K562 (cell line): ENCODE data around the gene NIFK. TPM values are rescaled to one million over a fixed set of nuclear protein-coding genes. Genes with fewer than 3 reads are reported as not detected.
A peak's percentile ranks its signal among the peaks of the same experiment; 100 is the strongest.

Source experiments
- ATAC-seq: fragments of 200-7000 bp; cut with Tn5 transposase; 3 replicates; pipeline ENCODE4 v1.9.1; 2020; ENCODE audit warnings: moderate library complexity
- BruUV-seq: library from RNA; stranded (reverse); fragments of 400-500 nt; replicated peaks from 2 replicates; lab custom pipeline; 2021; lab: Mats Ljungman, UMichigan
- CTCF ChIA-PET: fragments of 300-600 bp; formaldehyde crosslinking; extraction: SDS; loops from one replicate; lab custom pipeline; 2021; ENCODE audit warnings: low intra/inter-chr PET ratio; lab: Yijun Ruan, JAX
- POLR2A ChIA-PET: fragments of 300-600, 350-650 bp; sonication (Branson Sonifier 250); formaldehyde crosslinking; extraction: SDS; loops from one replicate; lab custom pipeline; 2021; ENCODE audit warnings: antibody characterized with exemption, inconsistent platforms; lab: Yijun Ruan, JAX
- DNase-seq, 4 experiments: peaks; one replicate each; pipeline versions ENCODE4 v3.0.0 to v3.0.0-alpha.2; 2011 to 2018; ENCODE audit warnings: low spot score in 3 of 4, mixed read lengths in 3 of 4; ENCODE audit errors: extremely low read depth in 1 of 4
- FAIRE-seq: peaks from 2 replicates; lab custom pipeline; 2011; peaks lifted over from hg19 to GRCh38; lab: Jason Lieb, UNC
- H2AFZ ChIP-seq: 2 replicates; pipeline ENCODE4 v1.6.0; 2011; ENCODE audit warnings: low read depth, low read length, control low read depth, inconsistent platforms
- H3K27ac ChIP-seq: fragments of 200-600 bp; 3 replicates; pipeline ENCODE4 v1.8.0; 2011; ENCODE audit warnings: low read depth, mild to moderate bottlenecking, control low read depth, inconsistent platforms, low read length, moderate library complexity, mixed read lengths; ENCODE audit errors: extremely low read depth
- H3K27me3 ChIP-seq, 2 experiments: fragments of 300-600 bp in 1 of 2; 2 replicates in 1 of 2; 3 replicates in 1 of 2; pipeline versions ENCODE4 v1.6.0 to v1.8.0; 2011; ENCODE audit warnings: inconsistent platforms in 2 of 2, low read length in 2 of 2, mild to moderate bottlenecking in 1 of 2, mixed read lengths in 1 of 2, moderate library complexity in 1 of 2; ENCODE audit not compliant: control insufficient read depth in 2 of 2, insufficient read depth in 2 of 2
- H3K36me3 ChIP-seq: fragments of 300-600 bp; 3 replicates; pipeline ENCODE4 v1.8.0; 2011; ENCODE audit warnings: mild to moderate bottlenecking, low read length, inconsistent platforms; ENCODE audit not compliant: control insufficient read depth, insufficient read depth
- H3K4me1 ChIP-seq, 2 experiments: fragments of 200-600 bp in 1 of 2; replicated peaks in 1 of 2; 2 replicates in 1 of 2; 3 replicates in 1 of 2; pipeline versions ENCODE4 v1.5.1 to v1.8.0; 2011; ENCODE audit warnings: inconsistent platforms in 2 of 2, low read length in 2 of 2, mild to moderate bottlenecking in 1 of 2, mixed read lengths in 1 of 2, moderate library complexity in 1 of 2; ENCODE audit not compliant: control insufficient read depth in 2 of 2, insufficient read depth in 2 of 2
- H3K4me2 ChIP-seq: 2 replicates; pipeline ENCODE4 v1.6.1; 2011; ENCODE audit warnings: low read length, control low read depth, inconsistent platforms, mixed read lengths; ENCODE audit not compliant: insufficient read depth
- H3K4me3 ChIP-seq: fragments of 200-600 bp; sonication (generic), shearing (Covaris generic); 2 replicates; pipeline ENCODE4 v1.5.1; 2016; ENCODE audit warnings: control low read depth, inconsistent platforms
- H3K79me2 ChIP-seq: fragments of 200-600 bp; 3 replicates; pipeline ENCODE4 v1.8.0; 2011; ENCODE audit warnings: low read length, inconsistent platforms; ENCODE audit not compliant: control insufficient read depth, insufficient read depth
- H3K9ac ChIP-seq, 2 experiments: 2 replicates each; pipeline versions ENCODE4 v1.6.0 to v1.6.1; 2011; ENCODE audit warnings: low read depth in 2 of 2, low read length in 2 of 2, control low read depth in 1 of 2, inconsistent platforms in 1 of 2, mild to moderate bottlenecking in 1 of 2, mixed read lengths in 1 of 2; ENCODE audit not compliant: insufficient read depth in 1 of 2
- H3K9me1 ChIP-seq: one replicate; pipeline ENCODE4 v1.6.0; 2011; ENCODE audit warnings: inconsistent platforms, mild to moderate bottlenecking, low read length, moderate library complexity; ENCODE audit not compliant: control insufficient read depth, insufficient read depth
- H3K9me3 ChIP-seq: replicated peaks from 2 replicates; pipeline ENCODE4 v1.5.1; 2011; ENCODE audit warnings: low read depth, low read length, inconsistent platforms; ENCODE audit not compliant: control insufficient read depth, insufficient read depth
- H4K20me1 ChIP-seq: replicated peaks from 2 replicates; pipeline ENCODE4 v1.6.1; 2011; ENCODE audit warnings: low read length, inconsistent platforms, mixed read lengths; ENCODE audit not compliant: control insufficient read depth, insufficient read depth
- CTBP1 ChIP-seq: fragments of 450-650 bp; IDR thresholded peaks from 2 replicates; pipeline ENCODE4 v1.6.1; 2016; ENCODE audit warnings: borderline replicate concordance
- FIP1L1 ChIP-seq: fragments of 200-400 bp; formaldehyde crosslinking; IDR thresholded peaks from 2 replicates; pipeline ENCODE4 v1.6.1; 2018; ENCODE audit warnings: mild to moderate bottlenecking, low read depth, low read length; ENCODE audit not compliant: poor library complexity, severe bottlenecking
- GABPA ChIP-seq: fragments of 200-800 bp; sonication (Bioruptor generic); conservative IDR thresholded peaks from 2 replicates; pipeline ENCODE4 v1.6.1; 2016; ENCODE audit warnings: low read depth, missing genetic modification characterization, missing compliant biosample characterization
- NR4A1 ChIP-seq, 2 experiments: fragments of 250-450 bp in 1 of 2; fragments of 450-650 bp in 1 of 2; sonication (Bioruptor Pico) in 1 of 2; IDR thresholded peaks; 2 replicates each; pipeline versions ENCODE4 v1.4.0 to v1.6.1; 2016 to 2020; ENCODE audit warnings: mild to moderate bottlenecking in 2 of 2, missing compliant biosample characterization in 1 of 2, missing genetic modification characterization in 1 of 2, moderate library complexity in 1 of 2
- RBM25 ChIP-seq: fragments of 200-400 bp; formaldehyde crosslinking; IDR thresholded peaks from 2 replicates; pipeline ENCODE4 v1.6.1; 2018; ENCODE audit warnings: low read length, low read depth, moderate library complexity; ENCODE audit not compliant: severe bottlenecking
- SMARCB1 ChIP-seq: IDR thresholded peaks from 2 replicates; pipeline ENCODE4 v1.6.1; 2011; ENCODE audit warnings: improper control_type of control experiment, low read depth; ENCODE audit not compliant: insufficient read length
- SRSF7 ChIP-seq: fragments of 200-400 bp; formaldehyde crosslinking; optimal IDR thresholded peaks from 2 replicates; pipeline ENCODE3; 2017; ENCODE audit warnings: mild to moderate bottlenecking, low read depth, low read length
- ZBTB7A ChIP-seq: IDR thresholded peaks from 2 replicates; pipeline ENCODE4 v1.6.1; 2011; ENCODE audit warnings: low read depth, mild to moderate bottlenecking, low read length, moderate library complexity, borderline replicate concordance; ENCODE audit not compliant: control insufficient read depth
- ZKSCAN3 ChIP-seq: fragments of 250-450 bp; sonication (Bioruptor Pico); IDR thresholded peaks from 2 replicates; pipeline ENCODE4 v1.4.0; 2020
- ZNF12 ChIP-seq: sonication (generic); formaldehyde crosslinking; IDR thresholded peaks from 2 replicates; pipeline ENCODE4 v1.4.0; 2020; ENCODE audit warnings: mild to moderate bottlenecking, missing genetic modification reagents
- ZNF121 ChIP-seq: sonication (generic); formaldehyde crosslinking; conservative IDR thresholded peaks from 2 replicates; pipeline ENCODE4 v1.8.0; 2022; ENCODE audit warnings: missing genetic modification reagents
- WGBS: fragments of 100-300 bp; shearing (Covaris generic); methylation state at CpG from one replicate; pipeline ENCODE4 v1.1.6; 2016; ENCODE audit warnings: low coverage, mixed read lengths; ENCODE audit not compliant: insufficient coverage; ENCODE audit errors: missing lambda C conversion rate; 5-methylcytosine and 5-hydroxymethylcytosine counted together
- in situ Hi-C: fragments of 300-500 bp; cut with MboI; formaldehyde crosslinking; loops from 4 replicates; pipeline ENCODE4 v1.15.0; 2018; ENCODE audit warnings: inconsistent platforms, mixed read lengths
- intact Hi-C: fragments of 100-400 bp; cut with micrococcal nuclease; formaldehyde crosslinking; loops from 2 replicates; pipeline ENCODE4 v1.14.2; 2022
- polyA plus RNA-seq, 8 experiments: library from polyadenylated mRNA; depleted of rRNA in 4 of 8; stranded (reverse) in 5 of 8; unstranded in 3 of 8; fragments of >200 nt; fragmentation: Nextera tagmentation in 2 of 8; fragmentation: Illumina TruSeq in 1 of 8; extraction: Ambion mirVana in 2 of 8; extraction: Trizol in 1 of 8; gene quantifications; 2 replicates each; pipeline versions ENCODE4 v1.2.1 to v1.2.3, GENCODE V29; 2011 to 2014; ENCODE audit warnings: inconsistent platforms in 1 of 8, missing spikeins in 1 of 8
- total RNA-seq, 7 experiments: library from RNA; depleted of rRNA in 6 of 7; stranded (reverse); fragments of >200 nt in 6 of 7; fragmentation: Illumina TruSeq in 2 of 7; extraction: Trizol in 2 of 7; gene quantifications; 2 replicates each; pipeline versions ENCODE4 v1.2.1 to v1.2.3, GENCODE V29; 2011 to 2021; ENCODE audit warnings: low replicate concordance in 1 of 7
- TF ChIP-seq, protein P1 (sequence below): fragments of 450-650 bp; conservative IDR thresholded peaks from 2 replicates; pipeline ENCODE4 v1.6.1; 2016; ENCODE audit warnings: missing genetic modification characterization, low read depth, mild to moderate bottlenecking, control low read depth, missing compliant biosample characterization

Gene NIFK
- total and polyA plus RNA-seq, 9 of the 15 experiments (the other 6 are each of a cell fraction or from before 2014, with no cell fraction given), result 60.2 to 426 (median 183) TPM

- intact Hi-C loops, result no loop called here
- no peak overlapping the region for H2AFZ ChIP-seq
- H3K4me3 ChIP-seq, result no peak overlapping the region
- no peaks in the 10 kb centered on the region for H4K20me1 ChIP-seq
- H3K4me2 ChIP-seq, result no peak overlapping the region
- H3K9me1 ChIP-seq, result no peaks in the 10 kb centered on the region
- in situ Hi-C loops, result loop anchor here (25.0 kb wide), 1 partner anchor 690 kb away; no protein-coding TSS in a partner anchor
- H3K27ac ChIP-seq, result no peak overlapping the region
- no peaks in the 10 kb centered on the region for H3K9me3 ChIP-seq
- TF ChIP-seq ZNF121, result peak; percentile 59; the same call in 1 of the 2 replicates
- TF ChIP-seq SMARCB1, result no peak
- TF ChIP-seq NR4A1 (CRISPR knock-in tag; IDR thresholded peaks at IDR 0.05), result no peak
- no peak for TF ChIP-seq NR4A1 (tag; IDR thresholded peaks at IDR 0.05)
- no peak for TF ChIP-seq SRSF7
- TF ChIP-seq FIP1L1, result no peak
- TF ChIP-seq ZKSCAN3, result no peak
- TF ChIP-seq GABPA (tag), result no peak
- no peak for TF ChIP-seq ZBTB7A
- TF ChIP-seq, protein P1, sequence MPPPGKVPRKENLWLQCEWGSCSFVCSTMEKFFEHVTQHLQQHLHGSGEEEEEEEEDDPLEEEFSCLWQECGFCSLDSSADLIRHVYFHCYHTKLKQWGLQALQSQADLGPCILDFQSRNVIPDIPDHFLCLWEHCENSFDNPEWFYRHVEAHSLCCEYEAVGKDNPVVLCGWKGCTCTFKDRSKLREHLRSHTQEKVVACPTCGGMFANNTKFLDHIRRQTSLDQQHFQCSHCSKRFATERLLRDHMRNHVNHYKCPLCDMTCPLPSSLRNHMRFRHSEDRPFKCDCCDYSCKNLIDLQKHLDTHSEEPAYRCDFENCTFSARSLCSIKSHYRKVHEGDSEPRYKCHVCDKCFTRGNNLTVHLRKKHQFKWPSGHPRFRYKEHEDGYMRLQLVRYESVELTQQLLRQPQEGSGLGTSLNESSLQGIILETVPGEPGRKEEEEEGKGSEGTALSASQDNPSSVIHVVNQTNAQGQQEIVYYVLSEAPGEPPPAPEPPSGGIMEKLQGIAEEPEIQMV, result no peak
- TF ChIP-seq CTBP1, result no peak
- TF ChIP-seq ZNF12 (CRISPR knock-in tag), result no peak
- TF ChIP-seq RBM25, result peak; percentile 22
- ATAC-seq (no peak), FAIRE-seq (no peak), DNase-seq (no peak)
- no peak overlapping the region for H3K9ac ChIP-seq
- WGBS, result 39% methylated on average over 1 of the region's 1 CpG
- H3K36me3 ChIP-seq, result no peaks in the 10 kb centered on the region
- peaks cover 2 to 9% of the 10 kb centered on the region in 2 experiments; a peak in 1 of 5 replicates for H3K27me3 ChIP-seq
- no TSS peak for BruUV-seq
- ChIA-PET POLR2A (interaction anchor here (0.6 to 1.4 kb wide), 3 partner anchors 8 to 13 kb away, joined by 3 to 5 read pairs (median 3); no protein-coding TSS in a partner anchor), CTCF (no interaction called here)
- no peaks in the 10 kb centered on the region; a peak in 3 of 5 replicates for H3K4me1 ChIP-seq
- H3K79me2 ChIP-seq, result no peaks in the 10 kb centered on the region
These were observed 41.0 kb upstream of the NIFK start for GRCh38 chr2:121777699-121778058.
